ENCODE measurements around the gene BAIAP2L1. TPM values are rescaled to one million over a fixed set of nuclear protein-coding genes. Genes with fewer than 3 reads are reported as not detected.
"Not testable (repeated sequence)": the region's sequence is repeated elsewhere in the genome, so short reads cannot be mapped to it uniquely, and the experiment has no call there.

Gene BAIAP2L1
- total and polyA plus RNA-seq, 2 donors (not counting 1 experiment from before 2014, with no cell fraction given): 3.1 to 5.3 TPM

GRCh38 chr7:98418636-98419315 is 17.9 kb upstream of the BAIAP2L1 start:
- H2AFZ ChIP-seq (ENCODE audit: low read length): peak overlapping the region; percentile 11
- no peaks in the 10 kb centered on the region for H3K36me3 ChIP-seq (ENCODE audit: control insufficient read depth, insufficient read depth, low read length)
- no peak for TF ChIP-seq EZH2 (IDR thresholded peaks at IDR 0.05; ENCODE audit: low read length, missing control alignments)
- no peak for TF ChIP-seq CTCF (conservative IDR thresholded peaks at IDR 0.05 in 1 of 2, IDR thresholded peaks at IDR 0.05 in 1 of 2; ENCODE audit: low read depth in 1 of 2, low read length in 2 of 2)
- H3K4me1 ChIP-seq (ENCODE audit: control insufficient read depth, extremely low read depth, insufficient read depth, low read length): peaks cover 10% of the 10 kb centered on the region
- no peaks in the 10 kb centered on the region for H3K9me3 ChIP-seq (ENCODE audit: control insufficient read depth, insufficient read depth, low read depth, low read length)
- no peaks in the 10 kb centered on the region for H3K27me3 ChIP-seq (ENCODE audit: control insufficient read depth, insufficient read depth, low read length)
- H3K27ac ChIP-seq (ENCODE audit: insufficient read depth, low read length): peak overlapping the region; percentile 85
- H4K20me1 ChIP-seq (ENCODE audit: control insufficient read depth, extremely low read depth, insufficient read depth, low read length): no peaks in the 10 kb centered on the region
- no peak overlapping the region for H3K4me3 ChIP-seq (replicated peaks in 1 of 4; ENCODE audit: control extremely low read depth in 1 of 4, insufficient read depth in 1 of 4, low read depth in 3 of 4, low read length in 4 of 4)
- DNase-seq (ENCODE audit: low read depth in 2 of 2): peak; percentile 91 to 99
- no peak overlapping the region for H3K9ac ChIP-seq (ENCODE audit: insufficient read depth, low read length)
- no peaks in the 10 kb centered on the region for H3K79me2 ChIP-seq (ENCODE audit: control insufficient read depth, insufficient read depth, low read length)
- H3K4me2 ChIP-seq (ENCODE audit: extremely low read depth, insufficient read depth, low read length): peak overlapping the region; percentile 28

- peak in 1 of 2 donors; percentile 86 for DNase-seq (ENCODE audit: low read depth in 2 of 2)
- Histone ChIP-seq H3K9me3 (ENCODE audit: control insufficient read depth, insufficient read depth, low read depth, low read length) (no peaks in the 10 kb centered on the region), H3K36me3 (ENCODE audit: control insufficient read depth, insufficient read depth, low read length) (no peaks in the 10 kb centered on the region), H3K4me1 (ENCODE audit: control insufficient read depth, extremely low read depth, insufficient read depth, low read length) (peaks cover 10% of the 10 kb centered on the region), H3K4me3 (replicated peaks in 1 of 4; ENCODE audit: control extremely low read depth in 1 of 4, insufficient read depth in 1 of 4, low read depth in 3 of 4, low read length in 4 of 4) (no peak overlapping the region), H3K27ac (ENCODE audit: insufficient read depth, low read length) (peak overlapping the region; percentile 85), H3K79me2 (ENCODE audit: control insufficient read depth, insufficient read depth, low read length) (no peaks in the 10 kb centered on the region), H4K20me1 (ENCODE audit: control insufficient read depth, extremely low read depth, insufficient read depth, low read length) (no peaks in the 10 kb centered on the region), H3K4me2 (ENCODE audit: extremely low read depth, insufficient read depth, low read length) (peak overlapping the region; percentile 28), H3K9ac (ENCODE audit: insufficient read depth, low read length) (no peak overlapping the region), H3K27me3 (ENCODE audit: control insufficient read depth, insufficient read depth, low read length) (no peaks in the 10 kb centered on the region), H2AFZ (ENCODE audit: low read length) (peak overlapping the region; percentile 11)
- TF ChIP-seq EZH2 (IDR thresholded peaks at IDR 0.05; ENCODE audit: low read length, missing control alignments) (no peak), CTCF (conservative IDR thresholded peaks at IDR 0.05 in 1 of 2, IDR thresholded peaks at IDR 0.05 in 1 of 2; ENCODE audit: low read depth in 1 of 2, low read length in 2 of 2) (no peak)
Observed at GRCh38 chr7:98418271-98418635, 17.4 kb upstream of the BAIAP2L1 start.

- H3K27ac ChIP-seq (ENCODE audit: insufficient read depth, low read length); H3K9ac ChIP-seq (ENCODE audit: insufficient read depth, low read length); H3K36me3 ChIP-seq (ENCODE audit: control insufficient read depth, insufficient read depth, low read length); H4K20me1 ChIP-seq (ENCODE audit: control insufficient read depth, extremely low read depth, insufficient read depth, low read length); H3K27me3 ChIP-seq (ENCODE audit: control insufficient read depth, insufficient read depth, low read length); H3K9me3 ChIP-seq (ENCODE audit: control insufficient read depth, insufficient read depth, low read depth, low read length); H3K4me3 ChIP-seq (replicated peaks in 1 of 4; ENCODE audit: control extremely low read depth in 1 of 4, insufficient read depth in 1 of 4, low read depth in 3 of 4, low read length in 4 of 4); H3K4me2 ChIP-seq (ENCODE audit: extremely low read depth, insufficient read depth, low read length); H3K79me2 ChIP-seq (ENCODE audit: control insufficient read depth, insufficient read depth, low read length); H2AFZ ChIP-seq (ENCODE audit: low read length): not testable (repeated sequence)
- H3K4me1 ChIP-seq (ENCODE audit: control insufficient read depth, extremely low read depth, insufficient read depth, low read length): peaks cover 10% of the 10 kb centered on the region
- peak; percentile 58 to 61 for DNase-seq (ENCODE audit: low read depth in 2 of 2)
Observed at GRCh38 chr7:98417604-98418270, 16.8 kb upstream of the BAIAP2L1 start.
